Measurements from ENCODE around the gene TBC1D30.

DNA sequence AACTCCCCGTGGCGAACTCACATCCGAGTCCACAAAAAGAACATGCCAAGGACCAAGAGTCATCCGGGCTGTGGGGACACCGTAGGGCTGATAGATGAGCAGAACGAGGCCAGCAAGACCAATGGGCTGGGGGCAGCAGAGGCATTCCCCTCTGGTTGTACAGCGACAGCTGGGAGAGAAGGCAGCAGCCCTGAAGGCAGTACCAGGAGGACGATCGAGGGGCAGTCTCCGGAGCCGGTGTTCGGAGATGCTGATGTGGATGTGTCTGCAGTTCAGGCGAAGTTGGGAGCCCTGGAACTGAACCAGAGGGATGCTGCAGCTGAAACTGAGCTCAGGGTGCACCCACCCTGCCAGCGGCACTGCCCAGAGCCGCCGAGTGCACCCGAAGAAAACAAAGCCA is 50.7 kb downstream of the TBC1D30 start:
- TF ChIP-seq, protein P1, sequence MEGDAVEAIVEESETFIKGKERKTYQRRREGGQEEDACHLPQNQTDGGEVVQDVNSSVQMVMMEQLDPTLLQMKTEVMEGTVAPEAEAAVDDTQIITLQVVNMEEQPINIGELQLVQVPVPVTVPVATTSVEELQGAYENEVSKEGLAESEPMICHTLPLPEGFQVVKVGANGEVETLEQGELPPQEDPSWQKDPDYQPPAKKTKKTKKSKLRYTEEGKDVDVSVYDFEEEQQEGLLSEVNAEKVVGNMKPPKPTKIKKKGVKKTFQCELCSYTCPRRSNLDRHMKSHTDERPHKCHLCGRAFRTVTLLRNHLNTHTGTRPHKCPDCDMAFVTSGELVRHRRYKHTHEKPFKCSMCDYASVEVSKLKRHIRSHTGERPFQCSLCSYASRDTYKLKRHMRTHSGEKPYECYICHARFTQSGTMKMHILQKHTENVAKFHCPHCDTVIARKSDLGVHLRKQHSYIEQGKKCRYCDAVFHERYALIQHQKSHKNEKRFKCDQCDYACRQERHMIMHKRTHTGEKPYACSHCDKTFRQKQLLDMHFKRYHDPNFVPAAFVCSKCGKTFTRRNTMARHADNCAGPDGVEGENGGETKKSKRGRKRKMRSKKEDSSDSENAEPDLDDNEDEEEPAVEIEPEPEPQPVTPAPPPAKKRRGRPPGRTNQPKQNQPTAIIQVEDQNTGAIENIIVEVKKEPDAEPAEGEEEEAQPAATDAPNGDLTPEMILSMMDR (IDR thresholded peaks at IDR 0.05; ENCODE audit: low read depth, low read length, poor library complexity, severe bottlenecking) = no peak
- no peak for TF ChIP-seq EZH2phosphoT487 (IDR thresholded peaks at IDR 0.05; ENCODE audit: borderline replicate concordance, low read length)

Measured in DOHH2 (cell line).